Activated CD4-positive, alpha-beta T cell treated with anti-CD3 and anti-CD28 coated beads, Interleukin-2, amount 50 U/mL, for 4 hours (primary cell): Measurements from ENCODE around the gene CCDC6.
"Not testable (repeated sequence)": the region's sequence is repeated elsewhere in the genome, so short reads cannot be mapped to it uniquely, and the experiment has no call there.

Experiments
- DNase-seq, 2 experiments: peaks; one replicate each; pipeline ENCODE4 v3.0.0-alpha.2; 2020

Gene CCDC6

GRCh38 chr10:59807629-59808620 is 98.4 kb downstream of the CCDC6 start:
- DNase-seq: no peak

GRCh38 chr10:59805014-59805413 is 101.3 kb downstream of the CCDC6 start:
- DNase-seq: no peak

- no peak for DNase-seq
Measured at GRCh38 chr10:59804220-59804619, 102.1 kb downstream of the CCDC6 start.

- DNase-seq: no peak
Measured at GRCh38 chr10:59803714-59804113, 102.6 kb downstream of the CCDC6 start.

GRCh38 chr10:59801171-59801570 is 105.2 kb downstream of the CCDC6 start:
- no peak for DNase-seq

GRCh38 chr10:59799421-59799820 is 106.9 kb downstream of the CCDC6 start:
- no peak for DNase-seq

GRCh38 chr10:59793919-59794318 is 112.4 kb downstream of the CCDC6 start:
- no peak for DNase-seq

- DNase-seq: no peak
Measured at GRCh38 chr10:59792812-59793211, 113.5 kb downstream of the CCDC6 start.

GRCh38 chr10:59791601-59792000 is 114.8 kb downstream of the CCDC6 start:
- DNase-seq: no peak

GRCh38 chr10:59790080-59790479 is 116.3 kb downstream of the CCDC6 start:
- not testable (repeated sequence) for DNase-seq

GRCh38 chr10:59788914-59789313 is 117.4 kb downstream of the CCDC6 start:
- not testable (repeated sequence) for DNase-seq

- not testable (repeated sequence) for DNase-seq
Measured at GRCh38 chr10:59787032-59787431, 119.3 kb downstream of the CCDC6 start.

- DNase-seq: not testable (repeated sequence)
Measured at GRCh38 chr10:59785476-59785875, 120.9 kb downstream of the CCDC6 start.

GRCh38 chr10:59781511-59781910 is 124.8 kb downstream of the CCDC6 start:
- no peak for DNase-seq

- no peak for DNase-seq
Measured at GRCh38 chr10:59779756-59780533, 126.4 kb downstream of the CCDC6 start.

- DNase-seq: no peak
Measured at GRCh38 chr10:59774451-59774850, 131.9 kb downstream of the CCDC6 start.

- DNase-seq: no peak
Measured at GRCh38 chr10:59773088-59773487, 133.3 kb downstream of the CCDC6 start.

GRCh38 chr10:59771162-59771807 is 135.1 kb downstream of the CCDC6 start:
- DNase-seq: no peak

- DNase-seq: no peak
Measured at GRCh38 chr10:59770689-59771088, 135.7 kb downstream of the CCDC6 start.

GRCh38 chr10:59762505-59762904 is 143.9 kb downstream of the CCDC6 start:
- DNase-seq: no peak

GRCh38 chr10:59757966-59758365 is 148.4 kb downstream of the CCDC6 start:
- no peak for DNase-seq

GRCh38 chr10:59754951-59755350 is 151.4 kb downstream of the CCDC6 start:
- DNase-seq: no peak

GRCh38 chr10:59753267-59753666 is 153.1 kb downstream of the CCDC6 start, which contains the start of gene MRLN:
TSS of gene MRLN (minus strand) at chr10:59753455.
- DNase-seq: no peak
